HCT116 (cell line): ENCODE data around the gene SRRD. TPM values are rescaled to one million over a fixed set of nuclear protein-coding genes. Genes with fewer than 3 reads are reported as not detected.

Source experiments
- ATAC-seq: fragments of 200-7000 bp; cut with Tn5 transposase; 2 replicates; pipeline ENCODE4 v1.9.1; 2020; ENCODE audit warnings: mild to moderate bottlenecking, moderate library complexity
- BruUV-seq: library from RNA; stranded (reverse); fragments of 400-500 nt; replicated peaks from 2 replicates; lab custom pipeline; 2021; lab: Mats Ljungman, UMichigan
- CTCF ChIA-PET: fragments of 300-600 bp; sonication (Branson Sonifier 250); formaldehyde crosslinking; loops from one replicate; lab custom pipeline; 2021; ENCODE audit warnings: antibody characterized with exemption; lab: Charles Lee
- POLR2A ChIA-PET: fragments of 300-600, 350-600 bp; sonication (Branson Sonifier 250); formaldehyde crosslinking; loops from one replicate; lab custom pipeline; 2021; ENCODE audit warnings: antibody characterized with exemption; lab: Charles Lee
- RAD21 ChIA-PET, 2 experiments: fragments of 300-600 bp; sonication (Branson Sonifier 250); formaldehyde crosslinking; loops; one replicate each; lab custom pipeline; 2023; ENCODE audit warnings: low total read pairs in 2 of 2; ENCODE audit not compliant: uncharacterized antibody in 2 of 2, unreplicated experiment in 2 of 2, low non-redundant PET in 1 of 2; lab: Charles Lee
- DNase-seq: peaks from one replicate; pipeline ENCODE4 v3.0.0-alpha.2; 2010; ENCODE audit warnings: low read depth, low spot score
- H2AFZ ChIP-seq: fragments of 200-600 bp; shearing (Covaris generic), sonication (generic); 2 replicates; pipeline ENCODE4 v1.6.1; 2017; ENCODE audit warnings: low read depth, mixed run types, mixed read lengths, antibody characterized with exemption, low read length; ENCODE audit not compliant: poor library complexity, severe bottlenecking
- H3K27ac ChIP-seq: 2 replicates; pipeline ENCODE4 v1.5.1; 2012; ENCODE audit warnings: low read depth, low read length
- H3K27me3 ChIP-seq: fragments of 200-600 bp; sonication (generic); 2 replicates; pipeline ENCODE4 v1.6.1; 2016; ENCODE audit warnings: mixed run types, low read length, mixed read lengths; ENCODE audit not compliant: insufficient read depth
- H3K36me3 ChIP-seq, 2 experiments: fragments of 200-500 bp in 1 of 2; fragments of 200-600 bp in 1 of 2; sonication (Bioruptor generic) in 1 of 2; sonication (generic) in 1 of 2; 2 replicates each; pipeline versions ENCODE4 v1.5.1 to v1.6.1; 2014 to 2016; ENCODE audit warnings: low read length in 2 of 2, inconsistent platforms in 1 of 2, mixed read lengths in 1 of 2, mixed run types in 1 of 2; ENCODE audit not compliant: insufficient read depth in 2 of 2, control insufficient read depth in 1 of 2
- H3K4me1 ChIP-seq, 2 experiments: fragments of 200-600 bp in 1 of 2; sonication (generic) in 1 of 2; 2 replicates each; pipeline versions ENCODE4 v1.5.1 to v1.6.1; 2012 to 2017; ENCODE audit warnings: low read length in 2 of 2, inconsistent platforms in 1 of 2, mild to moderate bottlenecking in 1 of 2, mixed read lengths in 1 of 2, mixed run types in 1 of 2, moderate library complexity in 1 of 2; ENCODE audit not compliant: insufficient read depth in 2 of 2, control insufficient read depth in 1 of 2
- H3K4me2 ChIP-seq: fragments of 200-600 bp; sonication (generic); 2 replicates; pipeline ENCODE4 v1.6.1; 2017; ENCODE audit warnings: mixed run types, low read length, mixed read lengths
- H3K4me3 ChIP-seq, 2 experiments: fragments of 200-600 bp in 1 of 2; sonication (generic) in 1 of 2; replicated peaks in 1 of 2; 2 replicates each; pipeline ENCODE4 v1.5.1; 2011 to 2016; ENCODE audit warnings: low read length in 2 of 2, control low read depth in 1 of 2, low read depth in 1 of 2, mild to moderate bottlenecking in 1 of 2, mixed read lengths in 1 of 2, mixed run types in 1 of 2
- H3K79me2 ChIP-seq: fragments of 200-600 bp; sonication (generic); 2 replicates; pipeline ENCODE4 v1.6.1; 2017; ENCODE audit warnings: mild to moderate bottlenecking, mixed run types, low read length, moderate library complexity, mixed read lengths; ENCODE audit not compliant: insufficient read depth
- H3K9ac ChIP-seq: fragments of 200-600 bp; sonication (generic); 2 replicates; pipeline ENCODE4 v1.6.1; 2016; ENCODE audit warnings: low read length, mixed read lengths
- H3K9me2 ChIP-seq: fragments of 200-600 bp; sonication (generic), shearing (Covaris generic); 2 replicates; pipeline ENCODE4 v1.6.1; 2017; ENCODE audit warnings: mixed run types, mild to moderate bottlenecking, moderate library complexity; ENCODE audit not compliant: insufficient read depth
- H3K9me3 ChIP-seq, 2 experiments: fragments of 200-500 bp in 1 of 2; fragments of 200-600 bp in 1 of 2; sonication (Bioruptor generic) in 1 of 2; sonication (generic) in 1 of 2; 2 replicates each; pipeline ENCODE4 v1.6.1; 2014 to 2017; ENCODE audit warnings: low read length in 2 of 2, mixed read lengths in 2 of 2, inconsistent platforms in 1 of 2, low read depth in 1 of 2, mild to moderate bottlenecking in 1 of 2, mixed run types in 1 of 2, moderate library complexity in 1 of 2; ENCODE audit not compliant: control insufficient read depth in 1 of 2, insufficient read depth in 1 of 2
- H4K20me1 ChIP-seq: fragments of 200-600 bp; sonication (generic), shearing (Covaris generic); 2 replicates; pipeline ENCODE4 v1.6.1; 2017; ENCODE audit warnings: mixed run types, mild to moderate bottlenecking, moderate library complexity; ENCODE audit not compliant: insufficient read depth
- EGR1 ChIP-seq: IDR thresholded peaks from 2 replicates; pipeline ENCODE4 v1.6.1; 2012; ENCODE audit warnings: low read depth
- FOSL1 ChIP-seq: IDR thresholded peaks from 2 replicates; pipeline ENCODE4 v1.6.1; 2012; ENCODE audit warnings: low read depth
- RAD21 ChIP-seq: IDR thresholded peaks from 2 replicates; pipeline ENCODE4 v1.6.1; 2012; ENCODE audit warnings: low read depth, mild to moderate bottlenecking
- SP1 ChIP-seq: IDR thresholded peaks from 2 replicates; pipeline ENCODE4 v1.6.1; 2012; ENCODE audit warnings: low read depth
- ZFX ChIP-seq: fragments of 450-650 bp; IDR thresholded peaks from 2 replicates; pipeline ENCODE4 v1.6.1; 2017
- intact Hi-C: fragments of 100-400 bp; cut with micrococcal nuclease; formaldehyde crosslinking; loops from 2 replicates; pipeline ENCODE4 v1.10.0; 2022
- total RNA-seq: library from RNA; stranded (reverse); gene quantifications from one replicate; pipeline ENCODE4 v1.2.1, GENCODE V29; 2021; ENCODE audit not compliant: unreplicated experiment
- TF ChIP-seq, protein P1 (sequence below): IDR thresholded peaks from 2 replicates; pipeline ENCODE4 v1.6.1; 2012; ENCODE audit warnings: low read depth
- TF ChIP-seq, protein P2 (sequence below): IDR thresholded peaks from 2 replicates; pipeline ENCODE4 v1.6.1; 2012

The SRRD gene
- total RNA-seq, 1 experiment from 2014 or later = 30.4 TPM

DNA sequence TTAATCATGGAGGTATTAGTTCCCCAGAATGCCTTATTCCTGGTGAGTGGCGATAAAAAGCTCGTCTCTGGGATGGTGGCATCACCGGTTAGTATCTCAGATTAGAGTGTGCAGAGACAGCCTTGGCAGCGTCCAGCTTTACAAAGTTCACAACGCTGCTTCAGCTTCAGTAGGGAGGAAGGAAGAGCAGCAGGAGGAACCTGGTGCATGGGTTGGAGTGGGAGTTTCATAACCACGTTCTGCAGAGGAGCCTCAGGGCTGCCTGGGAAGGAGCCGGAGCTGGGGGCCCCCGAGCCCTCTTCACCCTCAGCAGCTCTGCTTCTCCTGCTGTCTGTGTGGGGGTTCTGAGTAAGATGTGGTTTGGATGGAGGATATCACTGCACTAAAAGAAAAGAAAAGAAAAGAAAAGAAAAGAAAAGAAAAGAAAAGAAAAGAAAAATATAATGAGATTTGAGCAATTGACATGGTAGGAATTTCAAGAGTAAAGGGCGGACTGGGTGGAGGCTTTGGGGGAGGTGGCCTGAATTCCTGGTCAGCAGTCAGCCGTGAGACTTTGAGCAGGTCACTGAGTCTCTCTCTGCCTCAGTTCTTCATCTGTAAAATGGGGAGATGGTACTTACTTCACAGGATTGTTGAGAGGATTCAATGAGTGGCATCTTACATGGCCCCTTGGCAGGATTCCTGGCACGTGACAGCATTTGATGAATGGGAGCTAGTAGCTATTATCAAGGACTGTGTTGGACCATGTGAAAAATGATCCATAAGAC lies 48.2 kb upstream of the SRRD start (continued):
- TF ChIP-seq, protein P1, sequence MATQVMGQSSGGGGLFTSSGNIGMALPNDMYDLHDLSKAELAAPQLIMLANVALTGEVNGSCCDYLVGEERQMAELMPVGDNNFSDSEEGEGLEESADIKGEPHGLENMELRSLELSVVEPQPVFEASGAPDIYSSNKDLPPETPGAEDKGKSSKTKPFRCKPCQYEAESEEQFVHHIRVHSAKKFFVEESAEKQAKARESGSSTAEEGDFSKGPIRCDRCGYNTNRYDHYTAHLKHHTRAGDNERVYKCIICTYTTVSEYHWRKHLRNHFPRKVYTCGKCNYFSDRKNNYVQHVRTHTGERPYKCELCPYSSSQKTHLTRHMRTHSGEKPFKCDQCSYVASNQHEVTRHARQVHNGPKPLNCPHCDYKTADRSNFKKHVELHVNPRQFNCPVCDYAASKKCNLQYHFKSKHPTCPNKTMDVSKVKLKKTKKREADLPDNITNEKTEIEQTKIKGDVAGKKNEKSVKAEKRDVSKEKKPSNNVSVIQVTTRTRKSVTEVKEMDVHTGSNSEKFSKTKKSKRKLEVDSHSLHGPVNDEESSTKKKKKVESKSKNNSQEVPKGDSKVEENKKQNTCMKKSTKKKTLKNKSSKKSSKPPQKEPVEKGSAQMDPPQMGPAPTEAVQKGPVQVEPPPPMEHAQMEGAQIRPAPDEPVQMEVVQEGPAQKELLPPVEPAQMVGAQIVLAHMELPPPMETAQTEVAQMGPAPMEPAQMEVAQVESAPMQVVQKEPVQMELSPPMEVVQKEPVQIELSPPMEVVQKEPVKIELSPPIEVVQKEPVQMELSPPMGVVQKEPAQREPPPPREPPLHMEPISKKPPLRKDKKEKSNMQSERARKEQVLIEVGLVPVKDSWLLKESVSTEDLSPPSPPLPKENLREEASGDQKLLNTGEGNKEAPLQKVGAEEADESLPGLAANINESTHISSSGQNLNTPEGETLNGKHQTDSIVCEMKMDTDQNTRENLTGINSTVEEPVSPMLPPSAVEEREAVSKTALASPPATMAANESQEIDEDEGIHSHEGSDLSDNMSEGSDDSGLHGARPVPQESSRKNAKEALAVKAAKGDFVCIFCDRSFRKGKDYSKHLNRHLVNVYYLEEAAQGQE = no peak
- TF ChIP-seq FOSL1 = no peak

GRCh38 chr22:26436903-26437515 lies 46.7 kb upstream of the SRRD start:
- H3K79me2 ChIP-seq = no peaks in the 10 kb centered on the region
- H3K36me3 ChIP-seq = peaks cover 0 to 6% of the 10 kb centered on the region in 2 experiments; a peak in 1 of 4 replicates
- no TSS peak for BruUV-seq
- H3K9ac ChIP-seq = no peak overlapping the region
- RAD21 ChIA-PET = no interaction called here
- TF ChIP-seq ZFX = no peak
- TF ChIP-seq SP1 = no peak
- TF ChIP-seq, protein P2, sequence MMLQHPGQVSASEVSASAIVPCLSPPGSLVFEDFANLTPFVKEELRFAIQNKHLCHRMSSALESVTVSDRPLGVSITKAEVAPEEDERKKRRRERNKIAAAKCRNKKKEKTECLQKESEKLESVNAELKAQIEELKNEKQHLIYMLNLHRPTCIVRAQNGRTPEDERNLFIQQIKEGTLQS = no peak
- TF ChIP-seq RAD21 = no peak
- TF ChIP-seq EGR1 = no peak
- POLR2A ChIA-PET = no interaction called here
- H2AFZ ChIP-seq = no peak overlapping the region
- no peaks in the 10 kb centered on the region for H4K20me1 ChIP-seq
- DNase-seq (no peak), ATAC-seq (no peak)
- H3K9me2 ChIP-seq = no peaks in the 10 kb centered on the region
- H3K4me3 ChIP-seq = no peak overlapping the region
- H3K27ac ChIP-seq = no peak overlapping the region
- CTCF ChIA-PET = interaction anchor here (0.6 kb wide), 1 partner anchor 1634 kb away, joined by 3 read pairs; no protein-coding TSS in a partner anchor
- intact Hi-C loops = no loop called here
- H3K27me3 ChIP-seq = no peaks in the 10 kb centered on the region
- H3K4me1 ChIP-seq = no peaks in the 10 kb centered on the region; a peak in 1 of 4 replicates
- H3K4me2 ChIP-seq = no peak overlapping the region
- H3K9me3 ChIP-seq = no peaks in the 10 kb centered on the region
